Liver (tissue), 3 donors: ENCODE measurements around the gene UBE2R2.

Experiments used
- CTCF ChIP-seq: fragments of 150-350 bp; IDR thresholded peaks from 2 replicates; pipeline ENCODE4 v1.5.1; 2017; ENCODE audit warnings: improper control_type of control experiment, low read depth, low read length; ENCODE audit not compliant: missing input control
- FOXA2 ChIP-seq: IDR thresholded peaks from 2 replicates; pipeline ENCODE4 v1.6.1; 2016; ENCODE audit warnings: antibody characterized with exemption
- GABPA ChIP-seq, 2 donors: IDR thresholded peaks in 1 of 2; conservative IDR thresholded peaks in 1 of 2; 2 replicates each; pipeline ENCODE4 v1.6.1; 2016; ENCODE audit warnings: antibody characterized with exemption in 2 of 2, mild to moderate bottlenecking in 1 of 2, moderate library complexity in 1 of 2
- HNF4A ChIP-seq, 2 donors: conservative IDR thresholded peaks; 2 replicates each; pipeline ENCODE4 v1.6.1; 2016; ENCODE audit warnings: antibody characterized with exemption in 2 of 2, mild to moderate bottlenecking in 2 of 2
- JUND ChIP-seq, 2 donors: IDR thresholded peaks; 2 replicates each; pipeline ENCODE4 v1.6.1; 2016; ENCODE audit warnings: antibody characterized with exemption in 2 of 2
- RAD21 ChIP-seq, 2 donors: IDR thresholded peaks; 2 replicates each; pipeline ENCODE4 v1.6.1; 2016; ENCODE audit warnings: antibody characterized with exemption in 2 of 2, mild to moderate bottlenecking in 2 of 2
- SP1 ChIP-seq: IDR thresholded peaks from 2 replicates; pipeline ENCODE4 v1.6.1; 2018; ENCODE audit warnings: antibody characterized with exemption, mild to moderate bottlenecking
- TAF1 ChIP-seq: conservative IDR thresholded peaks from 2 replicates; pipeline ENCODE4 v1.6.1; 2016; ENCODE audit warnings: antibody characterized with exemption, mild to moderate bottlenecking
- YY1 ChIP-seq: IDR thresholded peaks from 2 replicates; pipeline ENCODE4 v1.6.1; 2016; ENCODE audit warnings: antibody characterized with exemption, mild to moderate bottlenecking
- ZBTB33 ChIP-seq: IDR thresholded peaks from 2 replicates; pipeline ENCODE4 v1.6.1; 2016; ENCODE audit warnings: antibody characterized with exemption
- TF ChIP-seq, protein P1 (sequence below): IDR thresholded peaks from 2 replicates; pipeline ENCODE4 v1.6.1; 2016; ENCODE audit warnings: antibody characterized with exemption, mild to moderate bottlenecking
- TF ChIP-seq, protein P2 (sequence below): IDR thresholded peaks from 2 replicates; pipeline ENCODE4 v1.6.1; 2016; ENCODE audit warnings: antibody characterized with exemption
- TF ChIP-seq, protein P3 (sequence below): IDR thresholded peaks from 2 replicates; pipeline ENCODE4 v1.6.1; 2016; ENCODE audit warnings: antibody characterized with exemption
- donor health status: healthy.
- donor health status: healthy.

- TF ChIP-seq CTCF (no peak), JUND (IDR thresholded peaks at IDR 0.05) (no peak), YY1 (no peak), FOXA2 (no peak), TAF1 (no peak), RAD21 (IDR thresholded peaks at IDR 0.05) (no peak), ZBTB33 (no peak), HNF4A (conservative IDR thresholded peaks at IDR 0.05) (no peak), SP1 (no peak), GABPA (IDR thresholded peaks at IDR 0.05 in 1 of 2, conservative IDR thresholded peaks at IDR 0.05 in 1 of 2) (no peak)
- TF ChIP-seq, protein P1, sequence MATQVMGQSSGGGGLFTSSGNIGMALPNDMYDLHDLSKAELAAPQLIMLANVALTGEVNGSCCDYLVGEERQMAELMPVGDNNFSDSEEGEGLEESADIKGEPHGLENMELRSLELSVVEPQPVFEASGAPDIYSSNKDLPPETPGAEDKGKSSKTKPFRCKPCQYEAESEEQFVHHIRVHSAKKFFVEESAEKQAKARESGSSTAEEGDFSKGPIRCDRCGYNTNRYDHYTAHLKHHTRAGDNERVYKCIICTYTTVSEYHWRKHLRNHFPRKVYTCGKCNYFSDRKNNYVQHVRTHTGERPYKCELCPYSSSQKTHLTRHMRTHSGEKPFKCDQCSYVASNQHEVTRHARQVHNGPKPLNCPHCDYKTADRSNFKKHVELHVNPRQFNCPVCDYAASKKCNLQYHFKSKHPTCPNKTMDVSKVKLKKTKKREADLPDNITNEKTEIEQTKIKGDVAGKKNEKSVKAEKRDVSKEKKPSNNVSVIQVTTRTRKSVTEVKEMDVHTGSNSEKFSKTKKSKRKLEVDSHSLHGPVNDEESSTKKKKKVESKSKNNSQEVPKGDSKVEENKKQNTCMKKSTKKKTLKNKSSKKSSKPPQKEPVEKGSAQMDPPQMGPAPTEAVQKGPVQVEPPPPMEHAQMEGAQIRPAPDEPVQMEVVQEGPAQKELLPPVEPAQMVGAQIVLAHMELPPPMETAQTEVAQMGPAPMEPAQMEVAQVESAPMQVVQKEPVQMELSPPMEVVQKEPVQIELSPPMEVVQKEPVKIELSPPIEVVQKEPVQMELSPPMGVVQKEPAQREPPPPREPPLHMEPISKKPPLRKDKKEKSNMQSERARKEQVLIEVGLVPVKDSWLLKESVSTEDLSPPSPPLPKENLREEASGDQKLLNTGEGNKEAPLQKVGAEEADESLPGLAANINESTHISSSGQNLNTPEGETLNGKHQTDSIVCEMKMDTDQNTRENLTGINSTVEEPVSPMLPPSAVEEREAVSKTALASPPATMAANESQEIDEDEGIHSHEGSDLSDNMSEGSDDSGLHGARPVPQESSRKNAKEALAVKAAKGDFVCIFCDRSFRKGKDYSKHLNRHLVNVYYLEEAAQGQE: no peak
- TF ChIP-seq, protein P2, sequence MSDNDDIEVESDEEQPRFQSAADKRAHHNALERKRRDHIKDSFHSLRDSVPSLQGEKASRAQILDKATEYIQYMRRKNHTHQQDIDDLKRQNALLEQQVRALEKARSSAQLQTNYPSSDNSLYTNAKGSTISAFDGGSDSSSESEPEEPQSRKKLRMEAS: no peak
- TF ChIP-seq, protein P3, sequence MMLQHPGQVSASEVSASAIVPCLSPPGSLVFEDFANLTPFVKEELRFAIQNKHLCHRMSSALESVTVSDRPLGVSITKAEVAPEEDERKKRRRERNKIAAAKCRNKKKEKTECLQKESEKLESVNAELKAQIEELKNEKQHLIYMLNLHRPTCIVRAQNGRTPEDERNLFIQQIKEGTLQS: no peak
These were observed 133.4 kb downstream of the UBE2R2 start for GRCh38 chr9:33950371-33950770.
